ENCODE results near the gene NTRK3. TPM values are rescaled to one million over a fixed set of nuclear protein-coding genes. Genes with fewer than 3 reads are reported as not detected.

NTRK3 gene
- total and polyA plus RNA-seq, 10 donors = 0.33 to 6.6 (median 2.1) TPM

- Histone ChIP-seq H3K4me1 (no peaks in the 10 kb centered on the region), H3K27me3 (replicated peaks in 1 of 7) (peaks cover 0 to 2% (median 0%) of the 10 kb centered on the region in 7 donors), H3K9me3 (no peaks in the 10 kb centered on the region), H3K36me3 (no peaks in the 10 kb centered on the region), H3K27ac (no peak overlapping the region), H3K4me3 (no peak overlapping the region)
- TF ChIP-seq POLR2AphosphoS5 (IDR thresholded peaks at IDR 0.05) = no peak
- TF ChIP-seq POLR2A (IDR thresholded peaks at IDR 0.05) = no peak
- TF ChIP-seq CTCF (IDR thresholded peaks at IDR 0.05 in 8 of 11, conservative IDR thresholded peaks at IDR 0.05 in 3 of 11) = no peak
- WGBS, 5 donors = 84 to 90% (median 89%) methylated on average over 4 of the region's 4 CpGs
- DNase-seq = no peak
- intact Hi-C loops (cut with DNase I; ENCODE audit: low total_unique reads) = no loop called here
Measured at GRCh38 chr15:88204584-88204983, 52.0 kb downstream of the NTRK3 start.

- TF ChIP-seq CTCF (IDR thresholded peaks at IDR 0.05 in 8 of 11, conservative IDR thresholded peaks at IDR 0.05 in 3 of 11) = no peak
- no peak for TF ChIP-seq POLR2AphosphoS5 (IDR thresholded peaks at IDR 0.05)
- TF ChIP-seq POLR2A (IDR thresholded peaks at IDR 0.05) = no peak
- no peaks in the 10 kb centered on the region for H3K4me1 ChIP-seq
- H3K27ac ChIP-seq = no peak overlapping the region
- no peaks in the 10 kb centered on the region for H3K9me3 ChIP-seq
- H3K4me3 ChIP-seq = no peak overlapping the region
- intact Hi-C loops (cut with DNase I; ENCODE audit: low total_unique reads) = no loop called here
- no peaks in the 10 kb centered on the region for H3K36me3 ChIP-seq
- 80 to 91% (median 83%) methylated on average over 4 of the region's 4 CpGs for WGBS, 5 donors
- no peaks in the 10 kb centered on the region for H3K27me3 ChIP-seq (replicated peaks in 1 of 7)
- DNase-seq = no peak
Measured at GRCh38 chr15:88202231-88202630, 54.3 kb downstream of the NTRK3 start.

- Histone ChIP-seq H3K4me1 (no peaks in the 10 kb centered on the region), H3K27ac (no peak overlapping the region), H3K9me3 (no peaks in the 10 kb centered on the region), H3K4me3 (no peak overlapping the region), H3K36me3 (no peaks in the 10 kb centered on the region), H3K27me3 (replicated peaks in 1 of 7) (no peaks in the 10 kb centered on the region)
- intact Hi-C loops (cut with DNase I; ENCODE audit: low total_unique reads) = no loop called here
- no peak for DNase-seq
- no peak for TF ChIP-seq POLR2AphosphoS5 (IDR thresholded peaks at IDR 0.05)
- no peak for TF ChIP-seq POLR2A (IDR thresholded peaks at IDR 0.05)
- TF ChIP-seq CTCF (IDR thresholded peaks at IDR 0.05 in 8 of 11, conservative IDR thresholded peaks at IDR 0.05 in 3 of 11) = no peak
- 65 to 78% (median 71%) methylated on average over 3 of the region's 3 CpGs for WGBS, 5 donors
Measured at GRCh38 chr15:88201207-88201606, 55.3 kb downstream of the NTRK3 start.

- TF ChIP-seq POLR2A (IDR thresholded peaks at IDR 0.05) (no peak), CTCF (IDR thresholded peaks at IDR 0.05 in 8 of 11, conservative IDR thresholded peaks at IDR 0.05 in 3 of 11) (no peak), POLR2AphosphoS5 (IDR thresholded peaks at IDR 0.05) (no peak)
- H3K4me1 ChIP-seq = no peaks in the 10 kb centered on the region
- intact Hi-C loops (cut with DNase I; ENCODE audit: low total_unique reads) = no loop called here
- H3K4me3 ChIP-seq = no peak overlapping the region
- no peak overlapping the region for H3K27ac ChIP-seq
- H3K27me3 ChIP-seq (replicated peaks in 1 of 7) = no peaks in the 10 kb centered on the region
- no peaks in the 10 kb centered on the region for H3K36me3 ChIP-seq
- no peaks in the 10 kb centered on the region for H3K9me3 ChIP-seq
- DNase-seq = no peak
Measured at GRCh38 chr15:88196961-88197360, 59.6 kb downstream of the NTRK3 start.
